ENCODE measurements around the gene PCDHB14.
"Not testable (repeated sequence)": the region's sequence is repeated elsewhere in the genome, so short reads cannot be mapped to it uniquely, and the experiment has no call there.

DNA sequence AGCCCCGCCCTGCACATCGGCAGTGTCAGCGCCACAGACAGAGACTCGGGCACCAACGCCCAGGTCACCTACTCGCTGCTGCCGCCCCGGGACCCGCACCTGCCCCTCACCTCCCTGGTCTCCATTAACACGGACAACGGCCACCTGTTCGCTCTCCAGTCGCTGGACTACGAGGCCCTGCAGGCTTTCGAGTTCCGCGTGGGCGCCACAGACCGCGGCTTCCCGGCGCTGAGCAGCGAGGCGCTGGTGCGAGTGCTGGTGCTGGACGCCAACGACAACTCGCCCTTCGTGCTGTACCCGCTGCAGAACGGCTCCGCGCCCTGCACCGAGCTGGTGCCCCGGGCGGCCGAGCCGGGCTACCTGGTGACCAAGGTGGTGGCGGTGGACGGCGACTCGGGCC is 23.8 kb downstream of the PCDHB14 start:
- TF ChIP-seq, protein P1, sequence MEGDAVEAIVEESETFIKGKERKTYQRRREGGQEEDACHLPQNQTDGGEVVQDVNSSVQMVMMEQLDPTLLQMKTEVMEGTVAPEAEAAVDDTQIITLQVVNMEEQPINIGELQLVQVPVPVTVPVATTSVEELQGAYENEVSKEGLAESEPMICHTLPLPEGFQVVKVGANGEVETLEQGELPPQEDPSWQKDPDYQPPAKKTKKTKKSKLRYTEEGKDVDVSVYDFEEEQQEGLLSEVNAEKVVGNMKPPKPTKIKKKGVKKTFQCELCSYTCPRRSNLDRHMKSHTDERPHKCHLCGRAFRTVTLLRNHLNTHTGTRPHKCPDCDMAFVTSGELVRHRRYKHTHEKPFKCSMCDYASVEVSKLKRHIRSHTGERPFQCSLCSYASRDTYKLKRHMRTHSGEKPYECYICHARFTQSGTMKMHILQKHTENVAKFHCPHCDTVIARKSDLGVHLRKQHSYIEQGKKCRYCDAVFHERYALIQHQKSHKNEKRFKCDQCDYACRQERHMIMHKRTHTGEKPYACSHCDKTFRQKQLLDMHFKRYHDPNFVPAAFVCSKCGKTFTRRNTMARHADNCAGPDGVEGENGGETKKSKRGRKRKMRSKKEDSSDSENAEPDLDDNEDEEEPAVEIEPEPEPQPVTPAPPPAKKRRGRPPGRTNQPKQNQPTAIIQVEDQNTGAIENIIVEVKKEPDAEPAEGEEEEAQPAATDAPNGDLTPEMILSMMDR (IDR thresholded peaks at IDR 0.05) = not testable (repeated sequence)
- TF ChIP-seq POLR2A (IDR thresholded peaks at IDR 0.05) = not testable (repeated sequence)
